Amniotic epithelial cell (primary cell): ENCODE results near the gene NT5C3A.
A peak's percentile ranks its signal among the peaks of the same experiment; 100 is the strongest.

Source experiments
- DNase-seq: peaks from one replicate; pipeline ENCODE4 v3.0.0-alpha.2; 2010; ENCODE audit warnings: low read depth

Gene NT5C3A

DNA sequence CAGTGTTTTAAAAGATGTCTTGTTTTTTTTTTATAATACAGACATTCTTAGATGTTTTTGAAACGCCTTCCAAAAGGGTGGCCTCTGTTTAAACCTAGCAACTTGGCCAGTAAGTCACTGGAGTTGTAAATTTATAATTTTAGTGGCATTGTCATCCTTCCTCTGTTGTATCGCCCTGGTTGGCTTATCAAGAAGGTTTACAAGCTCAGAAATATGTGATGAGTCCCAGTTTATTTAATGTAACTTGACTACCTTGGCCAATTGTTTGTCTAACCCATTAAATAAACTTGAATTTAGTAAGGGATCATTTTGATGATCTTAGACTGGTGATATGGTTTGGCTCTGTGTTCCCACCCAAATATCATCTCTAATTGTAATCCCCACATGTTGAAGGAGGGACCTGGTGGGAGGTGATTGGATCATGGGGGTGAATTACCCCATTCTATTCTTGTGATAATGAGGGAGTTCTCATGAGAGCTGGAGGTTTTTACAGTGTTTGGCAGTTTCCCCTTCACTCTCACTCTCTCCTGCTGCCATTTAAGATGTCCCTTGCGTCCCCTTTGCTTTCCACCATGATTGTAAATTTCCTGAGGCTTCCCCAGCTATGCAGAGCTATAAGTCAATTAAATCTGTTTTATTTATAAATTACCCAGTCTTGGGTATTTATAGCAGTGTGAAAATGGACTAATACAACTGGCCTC, 13.4 kb upstream of the NT5C3A start:
- DNase-seq, result no peak

DNA sequence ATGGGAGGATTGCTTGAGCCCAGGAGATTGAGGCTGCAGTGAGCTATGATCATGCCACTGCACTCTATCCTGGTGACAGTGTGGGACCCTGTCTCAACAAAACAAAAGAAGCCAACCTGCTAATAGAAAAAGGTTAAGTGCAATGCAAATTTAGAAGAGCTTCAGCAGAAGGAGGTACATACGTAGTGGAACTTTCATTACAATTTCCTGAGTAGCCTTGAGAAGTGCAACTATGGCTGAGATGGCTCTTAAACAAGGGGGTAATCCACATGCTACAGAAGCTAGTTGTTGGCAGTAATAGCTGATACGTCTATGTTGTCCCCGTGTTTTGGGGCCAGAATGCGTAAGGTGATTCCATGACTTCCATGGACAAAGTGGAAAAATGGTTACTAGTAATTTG, 10.7 kb upstream of the NT5C3A start:
- no peak for DNase-seq

DNA sequence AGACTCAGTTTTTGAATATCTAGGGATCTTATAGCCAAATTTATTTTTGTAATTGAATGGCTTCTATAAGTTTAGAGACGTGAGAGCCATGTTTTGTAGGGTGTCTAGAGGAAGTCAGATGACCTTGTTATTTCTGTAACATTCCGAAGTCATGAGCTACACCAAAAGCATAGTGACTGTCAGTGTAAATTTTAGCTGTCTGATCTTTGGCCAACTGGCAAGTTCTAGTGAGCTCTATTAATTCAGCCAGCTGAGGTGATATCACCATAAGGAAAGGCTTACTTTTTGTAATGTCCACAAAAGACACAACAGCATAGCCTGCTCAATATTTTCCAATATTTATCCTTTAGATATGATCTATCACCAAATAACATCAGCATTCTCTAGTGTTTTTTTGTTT, 9.9 kb upstream of the NT5C3A start:
- peak; percentile 45 for DNase-seq

GRCh38 chr7:33070831-33071230, 8.3 kb upstream of the NT5C3A start:
- DNase-seq, result no peak

DNA sequence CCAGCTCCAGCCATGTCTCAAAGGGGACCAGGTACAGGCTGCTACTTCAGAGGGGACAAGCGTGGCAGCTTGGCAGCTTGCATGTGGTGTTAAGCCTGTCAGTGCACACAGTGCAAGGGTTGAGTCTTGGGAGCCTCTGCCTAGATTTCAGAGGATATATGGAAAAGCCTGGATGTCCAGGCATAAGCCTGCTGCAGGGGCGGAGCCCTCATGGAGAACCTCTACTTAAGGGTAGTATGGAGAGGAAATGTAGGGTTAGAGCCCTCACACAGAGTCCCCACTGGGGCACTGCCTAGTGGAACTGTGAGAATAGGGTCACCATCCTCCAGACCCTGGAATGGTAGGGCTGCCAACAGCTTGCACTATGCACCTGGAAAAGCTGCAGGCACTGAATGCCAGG, 7.7 kb upstream of the NT5C3A start:
- DNase-seq, result no peak

DNA sequence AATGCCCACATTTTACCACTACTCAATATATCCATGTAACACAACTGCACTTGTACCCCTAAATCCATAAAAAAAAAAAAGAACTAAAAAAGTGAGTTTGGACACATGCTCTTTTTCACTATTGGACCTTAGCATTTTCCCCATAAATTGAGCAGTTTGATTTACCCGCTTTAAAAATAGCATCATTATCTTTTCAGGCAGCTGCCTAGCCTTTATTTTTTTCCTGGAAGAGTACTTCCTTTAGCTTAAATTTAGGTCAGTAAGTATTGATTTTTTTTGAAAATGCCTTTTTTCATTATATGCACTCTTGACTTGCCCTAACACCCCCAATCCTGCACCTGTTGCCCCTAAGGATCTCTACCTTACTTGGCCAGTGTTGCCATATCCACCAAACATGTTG, 5.3 kb upstream of the NT5C3A start:
- DNase-seq, result no peak

- DNase-seq, result no peak
Observed at GRCh38 chr7:33066771-33067170, 4.2 kb upstream of the NT5C3A start.

- no peak for DNase-seq
Observed at GRCh38 chr7:33065981-33066380, 3.4 kb upstream of the NT5C3A start.

DNA sequence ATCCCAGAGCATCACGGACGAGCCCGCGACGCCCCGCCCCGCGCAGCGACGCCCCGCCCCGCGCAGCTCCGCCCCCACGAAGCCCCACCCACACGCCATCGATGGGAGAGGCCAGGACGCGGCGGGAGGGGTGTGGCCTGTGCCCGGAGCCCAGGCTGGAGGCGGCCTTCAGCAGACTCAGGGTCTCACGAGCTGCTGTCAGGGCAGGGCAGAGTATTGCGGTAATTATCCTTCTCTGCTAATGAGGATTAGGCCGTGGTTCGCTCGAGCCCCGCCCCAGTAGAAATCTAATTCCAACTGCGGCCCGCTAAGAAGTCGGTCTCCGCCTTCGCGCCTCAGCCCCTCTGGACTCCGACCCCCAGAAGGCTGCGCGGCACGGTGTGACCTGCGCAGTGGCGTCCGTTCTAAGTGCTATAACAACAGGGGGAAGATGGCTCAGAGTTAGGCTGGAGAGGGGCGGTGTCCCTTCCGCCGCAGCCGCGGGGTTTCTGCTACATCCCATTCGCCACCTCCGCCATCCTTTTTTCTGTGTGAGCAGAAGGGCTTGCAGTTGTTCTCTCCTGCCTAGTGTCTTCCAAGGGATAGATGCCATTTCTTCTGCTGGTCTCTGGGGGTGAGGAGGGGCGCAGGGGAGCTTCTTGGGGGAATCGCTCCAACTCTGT, 337 bp upstream of the NT5C3A start:
- DNase-seq, result peak; percentile 90

GRCh38 chr7:33061282-33061937, 1.2 kb downstream of the NT5C3A start:
- no peak for DNase-seq

DNA sequence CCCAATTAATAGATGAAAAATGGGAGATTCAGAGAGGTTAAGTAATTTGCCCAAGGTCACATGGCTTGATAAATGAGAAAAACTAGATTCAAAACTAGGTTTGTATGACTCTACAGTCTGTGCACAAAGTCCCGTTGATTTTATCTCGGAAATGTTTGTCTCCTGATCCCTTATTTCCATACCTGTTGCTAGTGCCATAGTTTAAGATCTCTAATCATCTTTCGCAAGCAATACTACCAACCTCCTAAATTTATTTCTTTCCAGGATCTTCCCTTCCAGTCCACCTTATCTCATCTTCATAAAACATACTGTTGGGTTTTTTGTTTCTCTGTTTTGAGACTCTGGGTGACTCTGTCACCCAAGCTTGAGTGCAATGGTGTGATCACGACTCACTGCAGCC, 2.9 kb downstream of the NT5C3A start:
- DNase-seq, result no peak

- DNase-seq, result no peak
Observed at GRCh38 chr7:33055158-33055557, 7.4 kb downstream of the NT5C3A start.

DNA sequence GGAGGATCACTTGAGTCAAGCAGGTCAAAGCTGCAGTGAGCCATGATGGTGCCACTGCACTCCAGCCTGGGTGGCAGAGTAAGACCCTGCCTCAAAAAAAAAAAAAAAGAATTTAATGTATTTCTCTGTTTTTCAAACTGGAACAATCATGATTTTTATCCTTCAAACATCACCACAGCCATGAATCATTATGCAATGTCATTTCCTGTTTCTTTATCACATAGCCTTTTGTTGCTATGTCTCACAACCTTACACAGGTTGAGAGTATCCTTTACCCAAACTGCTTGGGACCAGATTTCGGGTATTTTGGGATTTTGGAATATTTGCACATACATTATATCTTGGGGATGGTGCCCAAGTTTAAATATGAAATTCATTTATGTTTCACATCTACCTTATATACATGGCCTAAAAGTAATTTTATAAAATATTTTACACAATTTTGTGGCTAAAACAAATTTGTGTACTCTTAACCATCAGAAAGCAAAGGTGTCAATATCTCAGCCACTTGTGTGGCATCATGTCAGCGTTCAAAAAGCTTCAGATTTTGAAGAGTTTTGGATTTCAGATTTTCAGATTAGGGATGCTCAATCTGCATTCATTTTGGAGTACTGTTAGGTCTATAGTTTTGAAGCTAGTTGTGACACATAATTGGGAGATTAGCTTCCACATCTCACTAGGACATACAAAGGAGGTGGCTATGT, 8.2 kb downstream of the NT5C3A start:
- peak; percentile 34 for DNase-seq

GRCh38 chr7:33053721-33054120, 8.9 kb downstream of the NT5C3A start:
- no peak for DNase-seq

GRCh38 chr7:33050535-33051318, 11.8 kb downstream of the NT5C3A start:
- DNase-seq, result peak; percentile 52

DNA sequence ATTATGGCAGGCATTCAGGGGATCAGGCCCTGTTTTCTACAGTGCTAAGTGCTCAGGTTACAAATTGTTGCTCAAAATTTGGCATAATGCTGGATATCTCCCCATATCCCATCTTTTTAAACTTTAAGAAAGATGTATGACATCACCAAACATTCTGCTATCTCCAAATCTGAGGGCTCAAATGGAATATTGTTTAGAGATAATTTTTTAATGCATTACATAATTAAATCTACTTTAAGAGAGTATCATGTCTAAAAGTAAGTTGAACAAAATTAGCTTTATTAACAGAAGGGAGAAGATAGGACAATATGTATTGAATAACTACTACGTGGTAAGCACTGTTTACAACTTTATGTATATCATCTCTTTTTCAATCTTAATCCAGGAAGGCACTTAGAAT, 13.9 kb downstream of the NT5C3A start:
- no peak for DNase-seq

DNA sequence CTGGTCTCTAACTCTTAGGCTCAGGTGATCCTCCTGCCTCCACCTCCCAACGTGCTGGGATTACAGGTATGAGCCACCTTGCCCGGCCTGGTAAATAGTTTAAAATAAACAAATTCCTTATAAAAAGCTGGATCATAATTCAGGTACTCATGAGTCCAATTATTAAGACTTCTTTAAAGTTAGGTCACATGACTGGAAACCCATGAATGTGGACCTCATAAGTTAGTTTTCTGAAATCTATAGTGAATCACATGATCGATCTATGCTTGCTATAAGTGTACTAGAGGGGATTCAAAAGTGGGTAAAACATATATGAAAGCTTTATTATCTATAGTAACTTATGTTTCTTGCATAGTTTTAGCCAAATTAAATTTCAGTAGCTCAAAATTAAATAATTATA, 14.3 kb downstream of the NT5C3A start:
- no peak for DNase-seq

GRCh38 chr7:33044986-33045385, 17.6 kb downstream of the NT5C3A start:
- DNase-seq, result no peak

DNA sequence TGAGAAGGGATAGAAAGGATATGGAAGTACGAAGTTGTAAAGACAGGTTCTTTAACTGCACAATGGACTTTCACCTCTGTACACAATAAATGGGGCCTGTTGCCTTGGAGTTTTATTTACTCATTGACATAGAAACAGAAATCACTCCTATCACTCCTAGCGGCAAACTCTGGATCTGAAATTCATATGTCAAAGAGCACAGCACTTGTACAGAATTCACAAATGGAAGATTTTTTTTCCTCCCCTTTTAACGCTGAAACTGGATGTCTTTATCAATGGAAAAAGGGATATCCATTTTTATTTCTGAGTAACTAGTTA, 18.2 kb downstream of the NT5C3A start:
- DNase-seq, result no peak

DNA sequence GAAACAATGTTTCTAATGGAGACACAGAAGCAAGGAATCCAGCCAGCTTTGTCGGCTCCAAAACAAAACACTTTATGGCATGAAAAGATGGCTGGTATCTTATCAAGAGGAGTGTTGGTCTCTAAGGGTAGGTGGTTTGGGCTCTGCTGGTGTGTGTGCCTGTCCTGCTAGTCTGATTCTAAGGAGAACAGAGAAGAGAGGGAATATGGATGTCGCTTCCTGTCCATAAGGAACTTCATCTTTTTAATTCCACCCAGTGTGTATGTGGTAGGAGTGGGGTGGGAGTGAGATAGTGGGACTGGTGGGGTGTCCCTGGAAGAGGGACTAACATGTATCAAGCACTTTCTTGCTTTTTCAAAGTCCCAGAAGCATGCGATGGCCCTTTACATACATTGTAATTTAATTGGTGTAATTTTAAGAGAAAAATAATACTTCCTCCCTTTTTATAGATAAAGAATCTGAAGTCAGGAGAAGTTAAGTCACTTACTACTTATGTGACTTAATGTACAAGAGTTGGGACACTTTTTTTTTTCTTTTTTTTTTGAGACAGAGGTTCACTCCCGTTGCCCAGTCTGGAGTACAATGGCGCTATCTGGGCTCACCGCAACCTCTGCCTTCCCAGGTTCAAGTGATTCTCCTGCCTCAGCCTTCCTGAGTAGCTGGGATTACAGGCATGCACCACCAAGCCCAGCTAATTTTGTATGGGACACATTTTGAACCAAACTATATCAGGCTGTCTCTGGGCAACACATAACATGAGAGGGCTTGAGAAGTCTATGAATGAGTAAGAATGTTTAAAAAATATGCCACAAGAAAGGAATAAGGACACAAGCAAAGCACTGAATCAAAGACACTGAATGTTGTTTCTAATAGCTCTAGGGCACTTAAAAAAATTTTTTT, 18.8 kb downstream of the NT5C3A start:
- no peak for DNase-seq
